ENCODE results near the gene CMTM6. TPM values are rescaled to one million over a fixed set of nuclear protein-coding genes. Genes with fewer than 3 reads are reported as not detected.
"Not testable (repeated sequence)": the region's sequence is repeated elsewhere in the genome, so short reads cannot be mapped to it uniquely, and the experiment has no call there.

CMTM6 gene
- total and polyA plus RNA-seq, 10 of the 15 experiments (the other 5 are each of a cell fraction or from before 2014, with no cell fraction given), result 27.1 to 97.3 (median 61.4) TPM

DNA sequence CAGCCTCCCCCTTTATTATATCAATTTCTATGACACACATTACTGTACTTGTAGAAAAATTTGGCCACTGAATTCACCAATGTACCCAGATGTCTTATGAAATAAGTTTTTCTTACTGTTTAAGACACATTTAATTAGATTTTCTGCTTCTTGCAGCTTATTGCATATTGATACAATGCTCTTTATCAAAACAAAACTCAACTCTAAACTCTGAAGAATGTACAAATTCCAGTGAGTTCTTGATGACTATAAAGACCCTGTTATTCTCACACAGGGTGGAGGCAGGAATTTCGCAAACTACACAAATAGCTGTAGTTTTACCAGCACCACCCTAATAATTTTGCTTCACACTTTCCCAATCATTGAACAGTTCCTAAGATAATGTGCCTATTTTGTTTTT lies 22.0 kb downstream of the CMTM6 start (continued):
- TF ChIP-seq NFYB (IDR thresholded peaks at IDR 0.05; ENCODE audit: insufficient read depth, low read depth, low read length) (no peak), HDGF (IDR thresholded peaks at IDR 0.05) (no peak), BCL11A (IDR thresholded peaks at IDR 0.05; ENCODE audit: low read depth, low read length) (no peak), NR2C2 (IDR thresholded peaks at IDR 0.05; ENCODE audit: borderline replicate concordance, control insufficient read depth, insufficient read length, low read depth) (no peak), FOXM1 (IDR thresholded peaks at IDR 0.05; ENCODE audit: low read depth, low read length) (no peak), LARP7 (IDR thresholded peaks at IDR 0.05) (no peak), ZZZ3 (IDR thresholded peaks at IDR 0.05; ENCODE audit: control insufficient read depth, insufficient read length, low read depth) (no peak)
- TF ChIP-seq, protein P1, sequence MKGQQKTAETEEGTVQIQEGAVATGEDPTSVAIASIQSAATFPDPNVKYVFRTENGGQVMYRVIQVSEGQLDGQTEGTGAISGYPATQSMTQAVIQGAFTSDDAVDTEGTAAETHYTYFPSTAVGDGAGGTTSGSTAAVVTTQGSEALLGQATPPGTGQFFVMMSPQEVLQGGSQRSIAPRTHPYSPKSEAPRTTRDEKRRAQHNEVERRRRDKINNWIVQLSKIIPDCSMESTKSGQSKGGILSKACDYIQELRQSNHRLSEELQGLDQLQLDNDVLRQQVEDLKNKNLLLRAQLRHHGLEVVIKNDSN (IDR thresholded peaks at IDR 0.05; ENCODE audit: borderline replicate concordance, extremely low read length, insufficient read depth, low read depth, low read length), result no peak

DNA sequence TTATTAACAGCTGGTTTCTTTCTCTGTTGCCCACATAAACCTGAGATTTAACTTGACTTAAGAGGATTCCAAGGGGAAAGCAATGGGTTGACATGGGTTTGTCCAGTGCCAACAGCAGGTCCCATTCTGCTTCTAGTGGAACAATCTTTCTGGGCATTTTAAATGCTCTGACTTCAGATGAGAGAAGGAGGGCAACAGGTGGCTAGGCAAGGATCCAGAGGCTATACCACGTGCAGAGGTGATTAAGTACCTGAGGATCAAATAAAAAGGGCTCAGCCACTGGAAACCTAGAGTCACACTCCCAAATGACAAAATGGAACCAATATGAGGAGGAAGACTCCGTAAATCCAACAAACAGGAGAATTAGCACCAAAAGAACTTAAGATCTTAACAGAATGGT lies 28.5 kb downstream of the CMTM6 start:
- ChIA-PET SMC1A (ENCODE audit: uncharacterized antibody, unreplicated experiment) (interaction anchor here (1.2 to 1.7 kb wide), 2 partner anchors 14 to 51 kb away, joined by 3 to 5 read pairs; no protein-coding TSS in a partner anchor), CTCF (interaction anchor here (0.8 to 2.6 kb wide), 4 partner anchors 9 to 188 kb away, joined by 3 to 7 read pairs (median 4); no protein-coding TSS in a partner anchor), RAD21 (ENCODE audit: unreplicated experiment) (interaction anchor here (1.6 kb wide), 1 partner anchor 99 kb away, joined by 3 read pairs; no protein-coding TSS in a partner anchor), POLR2A (no interaction called here)
- no peak for TF ChIP-seq FOS (IDR thresholded peaks at IDR 0.05; ENCODE audit: borderline replicate concordance, extremely low read depth, insufficient read length)
- no peak for TF ChIP-seq ZNF217 (IDR thresholded peaks at IDR 0.05)
- no peak for TF ChIP-seq NR2C2 (IDR thresholded peaks at IDR 0.05; ENCODE audit: borderline replicate concordance, control insufficient read depth, insufficient read length, low read depth)
- TF ChIP-seq, protein P2, sequence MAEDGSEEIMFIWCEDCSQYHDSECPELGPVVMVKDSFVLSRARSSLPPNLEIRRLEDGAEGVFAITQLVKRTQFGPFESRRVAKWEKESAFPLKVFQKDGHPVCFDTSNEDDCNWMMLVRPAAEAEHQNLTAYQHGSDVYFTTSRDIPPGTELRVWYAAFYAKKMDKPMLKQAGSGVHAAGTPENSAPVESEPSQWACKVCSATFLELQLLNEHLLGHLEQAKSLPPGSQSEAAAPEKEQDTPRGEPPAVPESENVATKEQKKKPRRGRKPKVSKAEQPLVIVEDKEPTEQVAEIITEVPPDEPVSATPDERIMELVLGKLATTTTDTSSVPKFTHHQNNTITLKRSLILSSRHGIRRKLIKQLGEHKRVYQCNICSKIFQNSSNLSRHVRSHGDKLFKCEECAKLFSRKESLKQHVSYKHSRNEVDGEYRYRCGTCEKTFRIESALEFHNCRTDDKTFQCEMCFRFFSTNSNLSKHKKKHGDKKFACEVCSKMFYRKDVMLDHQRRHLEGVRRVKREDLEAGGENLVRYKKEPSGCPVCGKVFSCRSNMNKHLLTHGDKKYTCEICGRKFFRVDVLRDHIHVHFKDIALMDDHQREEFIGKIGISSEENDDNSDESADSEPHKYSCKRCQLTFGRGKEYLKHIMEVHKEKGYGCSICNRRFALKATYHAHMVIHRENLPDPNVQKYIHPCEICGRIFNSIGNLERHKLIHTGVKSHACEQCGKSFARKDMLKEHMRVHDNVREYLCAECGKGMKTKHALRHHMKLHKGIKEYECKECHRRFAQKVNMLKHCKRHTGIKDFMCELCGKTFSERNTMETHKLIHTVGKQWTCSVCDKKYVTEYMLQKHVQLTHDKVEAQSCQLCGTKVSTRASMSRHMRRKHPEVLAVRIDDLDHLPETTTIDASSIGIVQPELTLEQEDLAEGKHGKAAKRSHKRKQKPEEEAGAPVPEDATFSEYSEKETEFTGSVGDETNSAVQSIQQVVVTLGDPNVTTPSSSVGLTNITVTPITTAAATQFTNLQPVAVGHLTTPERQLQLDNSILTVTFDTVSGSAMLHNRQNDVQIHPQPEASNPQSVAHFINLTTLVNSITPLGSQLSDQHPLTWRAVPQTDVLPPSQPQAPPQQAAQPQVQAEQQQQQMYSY (CRISPR knock-in tag; IDR thresholded peaks at IDR 0.05), result no peak
- ATAC-seq, result no peak
- Histone ChIP-seq H3K79me2 (ENCODE audit: control insufficient read depth, insufficient read depth, low read length) (no peaks in the 10 kb centered on the region), H3K9me3 (replicated peaks; ENCODE audit: control insufficient read depth, insufficient read depth, low read length) (no peaks in the 10 kb centered on the region; the same call in 2 of the 3 replicates), H3K27ac (ENCODE audit: control insufficient read depth, insufficient read depth) (no peak overlapping the region), H3K36me3 (ENCODE audit: control insufficient read depth in 2 of 2, insufficient read depth in 2 of 2, low read length in 1 of 2) (no peaks in the 10 kb centered on the region), H3K9ac (ENCODE audit: control insufficient read depth, insufficient read depth, low read length) (no peak overlapping the region), H3K27me3 (replicated peaks in 1 of 2; ENCODE audit: control insufficient read depth in 2 of 2, insufficient read depth in 2 of 2, low read length in 1 of 2) (no peaks in the 10 kb centered on the region), H3K4me3 (no peak overlapping the region), H3K4me2 (ENCODE audit: control insufficient read depth, insufficient read depth) (no peak overlapping the region), H3K4me1 (ENCODE audit: control insufficient read depth, insufficient read depth, low read length) (peaks cover 24% of the 10 kb centered on the region), H4K20me1 (ENCODE audit: control insufficient read depth, insufficient read depth) (no peaks in the 10 kb centered on the region), H2AFZ (ENCODE audit: control insufficient read depth, low read depth, low read length) (no peak overlapping the region)
- FAIRE-seq, result no peak
- BruUV-seq (replicated peaks), result no TSS peak
- in situ Hi-C loops (cut with MboI), result loop anchor here (5.0 kb wide), 1 partner anchor 177 kb away; no protein-coding TSS in a partner anchor
- WGBS (ENCODE audit: insufficient coverage, insufficient replicate concordance, low lambda C conversion rate, missing lambda C conversion rate), result 75% methylated on average over 2 of the region's 2 CpGs
- DNase-seq (ENCODE audit: low read depth, low spot score), result no peak
- intact Hi-C loops (cut with micrococcal nuclease; ENCODE audit: unreplicated experiment), result no loop called here

GRCh38 chr3:32472151-32472550 lies 30.5 kb downstream of the CMTM6 start:
- ChIA-PET SMC1A (ENCODE audit: uncharacterized antibody, unreplicated experiment) (interaction anchor here (0.6 to 6.0 kb wide), 6 partner anchors 19 to 96 kb away, joined by 3 to 106 read pairs (median 5); partner anchors contain the start of gene CMTM6), RAD21 (ENCODE audit: unreplicated experiment) (interaction anchor here (1.1 kb wide), 1 partner anchor 97 kb away, joined by 3 read pairs; no protein-coding TSS in a partner anchor), POLR2A (interaction anchor here (0.5 kb wide), 1 partner anchor 125 kb away, joined by 4 read pairs; no protein-coding TSS in a partner anchor), CTCF (interaction anchor here (0.9 to 1.0 kb wide), 2 partner anchors 17 to 38 kb away, joined by 3 read pairs; no protein-coding TSS in a partner anchor)
- H3K9me3 ChIP-seq (replicated peaks; ENCODE audit: control insufficient read depth, insufficient read depth, low read length); FAIRE-seq; H3K4me2 ChIP-seq (ENCODE audit: control insufficient read depth, insufficient read depth); ATAC-seq; H3K79me2 ChIP-seq (ENCODE audit: control insufficient read depth, insufficient read depth, low read length); H3K36me3 ChIP-seq (ENCODE audit: control insufficient read depth in 2 of 2, insufficient read depth in 2 of 2, low read length in 1 of 2); H4K20me1 ChIP-seq (ENCODE audit: control insufficient read depth, insufficient read depth); H3K27me3 ChIP-seq (replicated peaks in 1 of 2; ENCODE audit: control insufficient read depth in 2 of 2, insufficient read depth in 2 of 2, low read length in 1 of 2); DNase-seq (ENCODE audit: low read depth, low spot score); BruUV-seq (replicated peaks); H3K27ac ChIP-seq (ENCODE audit: control insufficient read depth, insufficient read depth); H3K4me3 ChIP-seq; intact Hi-C loops (cut with micrococcal nuclease; ENCODE audit: unreplicated experiment); H3K9ac ChIP-seq (ENCODE audit: control insufficient read depth, insufficient read depth, low read length); H2AFZ ChIP-seq (ENCODE audit: control insufficient read depth, low read depth, low read length): not testable (repeated sequence)
- peaks cover 39% of the 10 kb centered on the region for H3K4me1 ChIP-seq (ENCODE audit: control insufficient read depth, insufficient read depth, low read length)
- in situ Hi-C loops (cut with MboI), result loop anchor here (5.0 kb wide), 1 partner anchor 175 kb away; no protein-coding TSS in a partner anchor
- WGBS (ENCODE audit: insufficient coverage, insufficient replicate concordance, low lambda C conversion rate, missing lambda C conversion rate), result 87% methylated on average over 12 of the region's 12 CpGs

Data from GM12878 (cell line).